HG03039 (cell line): ENCODE measurements around the gene IER5.
"Not testable (repeated sequence)": the region's sequence is repeated elsewhere in the genome, so short reads cannot be mapped to it uniquely, and the experiment has no call there.

Source experiments
- ATAC-seq: cut with Tn5 transposase; IDR thresholded peaks from one replicate; pipeline ENCODE4 v1.9.1; 2021; ENCODE audit warnings: mild to moderate bottlenecking, moderate library complexity; ENCODE audit not compliant: unreplicated experiment

The IER5 gene

GRCh38 chr1:181113059-181113641 lies 24.6 kb downstream of the IER5 start:
- no peak for ATAC-seq

- ATAC-seq = no peak
These were observed 26.3 kb downstream of the IER5 start for GRCh38 chr1:181114574-181115367.

GRCh38 chr1:181115368-181115684 lies 26.8 kb downstream of the IER5 start:
- ATAC-seq = no peak

GRCh38 chr1:181115971-181116370 lies 27.5 kb downstream of the IER5 start:
- not testable (repeated sequence) for ATAC-seq

- ATAC-seq = no peak
These were observed 28.4 kb downstream of the IER5 start for GRCh38 chr1:181116819-181117390.

GRCh38 chr1:181117648-181118449 lies 29.3 kb downstream of the IER5 start:
- ATAC-seq = no peak

- no peak for ATAC-seq
These were observed 30.8 kb downstream of the IER5 start for GRCh38 chr1:181119093-181119989.

GRCh38 chr1:181120924-181121323 lies 32.4 kb downstream of the IER5 start:
- no peak for ATAC-seq

GRCh38 chr1:181121498-181121897 lies 33.0 kb downstream of the IER5 start:
- no peak for ATAC-seq

- ATAC-seq = no peak
These were observed 33.7 kb downstream of the IER5 start for GRCh38 chr1:181122222-181122621.

GRCh38 chr1:181123173-181123572 lies 34.7 kb downstream of the IER5 start:
- ATAC-seq = no peak

GRCh38 chr1:181124291-181124751 lies 35.8 kb downstream of the IER5 start:
- ATAC-seq = no peak

GRCh38 chr1:181126289-181126688 lies 37.8 kb downstream of the IER5 start:
- ATAC-seq = no peak

GRCh38 chr1:181126871-181127587 lies 38.5 kb downstream of the IER5 start:
- no peak for ATAC-seq

GRCh38 chr1:181127898-181128453 lies 39.5 kb downstream of the IER5 start:
- no peak for ATAC-seq

GRCh38 chr1:181128592-181129497 lies 40.3 kb downstream of the IER5 start:
- ATAC-seq = peak; percentile 33

- no peak for ATAC-seq
These were observed 41.5 kb downstream of the IER5 start for GRCh38 chr1:181129771-181130606.
